Transverse colon (tissue), 4 donors: ENCODE measurements around the gene ZNF408.

Experiments
- CTCF ChIP-seq, 5 experiments: fragments of 200-600 bp in 3 of 5; fragments of 450-650 bp in 2 of 5; sonication (generic) in 3 of 5; IDR thresholded peaks; 1 replicate in 2 of 5; 2 replicates in 3 of 5; pipeline ENCODE4 v1.5.1; 2016 to 2017; ENCODE audit warnings: antibody characterized with exemption in 5 of 5, inconsistent platforms in 3 of 5, mild to moderate bottlenecking in 2 of 5, moderate library complexity in 1 of 5
- EP300 ChIP-seq: sonication (generic); formaldehyde crosslinking; IDR thresholded peaks from one replicate; pipeline ENCODE4 v1.6.1; 2017; ENCODE audit warnings: antibody characterized with exemption, low read depth
- POLR2A ChIP-seq: fragments of 450-650 bp; IDR thresholded peaks from one replicate; pipeline ENCODE4 v1.6.1; 2016; ENCODE audit warnings: antibody characterized with exemption, mild to moderate bottlenecking, moderate library complexity
- POLR2AphosphoS5 ChIP-seq, 3 donors: sonication (generic); formaldehyde crosslinking; IDR thresholded peaks; one replicate each; pipeline ENCODE4 v1.6.1; 2016; ENCODE audit warnings: antibody characterized with exemption in 3 of 3

DNA sequence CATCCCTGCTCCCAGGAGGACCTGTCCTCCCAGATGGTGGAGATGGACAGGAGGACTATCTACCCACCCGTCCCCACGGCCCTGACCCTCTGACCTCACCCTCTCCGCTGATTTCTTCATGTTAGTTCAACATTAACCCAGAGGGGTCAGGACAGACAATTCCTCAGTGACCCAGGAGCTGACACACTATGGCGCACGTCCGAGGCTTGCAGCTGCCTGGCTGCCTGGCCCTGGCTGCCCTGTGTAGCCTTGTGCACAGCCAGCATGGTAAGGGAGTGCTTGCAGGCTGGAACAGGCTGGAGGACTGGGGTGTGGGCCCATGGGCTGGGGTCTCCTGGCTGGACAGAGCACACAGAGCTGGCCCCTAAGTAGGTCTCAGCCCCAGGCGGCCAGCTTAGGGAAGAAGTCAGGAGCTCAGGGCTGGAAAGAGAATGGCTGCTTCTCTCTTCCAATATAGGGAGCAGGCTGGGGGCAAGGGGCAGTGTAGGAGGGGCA is 18.3 kb downstream of the ZNF408 start, which contains the start of gene F2:
- TF ChIP-seq POLR2A, result no peak
- no peak for TF ChIP-seq CTCF (IDR thresholded peaks at IDR 0.05)
- TF ChIP-seq POLR2AphosphoS5 (IDR thresholded peaks at IDR 0.05), result no peak
- no peak for TF ChIP-seq EP300
